ENCODE data around the gene CEACAM4.
"Not testable (repeated sequence)": the region's sequence is repeated elsewhere in the genome, so short reads cannot be mapped to it uniquely, and the experiment has no call there.

The CEACAM4 gene

GRCh38 chr19:41584931-41585330 lies 41.9 kb downstream of the CEACAM4 start:
- no peak for DNase-seq (ENCODE audit: low read depth)

GRCh38 chr19:41584260-41584810 lies 42.5 kb downstream of the CEACAM4 start:
- no peak for DNase-seq (ENCODE audit: low read depth)

- not testable (repeated sequence) for DNase-seq (ENCODE audit: low read depth)
These were observed 44.2 kb downstream of the CEACAM4 start for GRCh38 chr19:41582577-41583182.

- not testable (repeated sequence) for DNase-seq (ENCODE audit: low read depth)
These were observed 45.8 kb downstream of the CEACAM4 start for GRCh38 chr19:41581068-41581467.

GRCh38 chr19:41578886-41579285 lies 48.0 kb downstream of the CEACAM4 start:
- DNase-seq (ENCODE audit: low read depth) = no peak

- no peak for DNase-seq (ENCODE audit: low read depth)
These were observed 49.0 kb downstream of the CEACAM4 start for GRCh38 chr19:41577833-41578232.

- DNase-seq (ENCODE audit: low read depth) = no peak
These were observed 49.6 kb downstream of the CEACAM4 start for GRCh38 chr19:41577144-41577830.

- no peak for DNase-seq (ENCODE audit: low read depth)
These were observed 50.9 kb downstream of the CEACAM4 start, which contains the start of gene CEACAM21 for GRCh38 chr19:41575998-41576397. Gene CEACAM21 (plus strand): TSS chr19:41576166. CDS start chr19:41576275, 109 bp downstream.

- DNase-seq (ENCODE audit: low read depth) = peak; percentile 77
These were observed 56.2 kb downstream of the CEACAM4 start for GRCh38 chr19:41570639-41571112.

- DNase-seq (ENCODE audit: low read depth) = no peak
These were observed 56.7 kb downstream of the CEACAM4 start for GRCh38 chr19:41570179-41570578.

- no peak for DNase-seq (ENCODE audit: low read depth)
These were observed 57.3 kb downstream of the CEACAM4 start for GRCh38 chr19:41569481-41570150.

Measured in activated gamma-delta T cell treated with anti-CD3 and anti-CD28 coated beads, Interleukin-2, amount 50 U/mL, for 16 hours (primary cell).